ENCODE data around the gene POLR3H. TPM values are rescaled to one million over a fixed set of nuclear protein-coding genes. Genes with fewer than 3 reads are reported as not detected.
"Not testable (repeated sequence)": the region's sequence is repeated elsewhere in the genome, so short reads cannot be mapped to it uniquely, and the experiment has no call there.

The POLR3H gene
- polyA plus RNA-seq, 1 experiment, result 36.3 TPM

DNA sequence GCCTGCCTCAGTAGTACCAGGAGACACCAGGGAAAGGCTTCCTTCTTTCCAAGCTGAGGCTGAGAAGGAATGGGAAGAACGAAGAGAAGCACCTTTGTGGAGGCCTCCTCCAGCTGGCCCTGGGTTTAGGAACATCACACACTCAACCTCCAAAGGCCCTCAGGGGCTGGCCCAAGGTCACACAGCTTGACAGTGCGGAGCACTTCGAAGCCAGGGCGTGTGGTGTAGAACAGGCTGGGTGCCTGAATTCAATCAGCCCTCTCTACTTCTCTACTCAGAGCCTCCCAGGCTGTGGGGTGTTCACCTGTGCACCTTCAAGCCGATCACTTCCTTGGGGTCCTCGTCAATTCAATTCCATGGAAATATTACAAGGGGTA lies 15.8 kb upstream of the POLR3H start:
- no peak for DNase-seq (ENCODE audit: low read depth, low spot score)
- CTCF ChIA-PET, result interaction anchor here (0.6 to 1.4 kb wide), 4 partner anchors 25 to 137 kb away, joined by 3 to 4 read pairs (median 3); no protein-coding TSS in a partner anchor
- peak overlapping the region; percentile 84 for H3K4me3 ChIP-seq (ENCODE audit: low read depth, low read length)
- H3K27me3 ChIP-seq (ENCODE audit: control insufficient read depth, insufficient read depth, low read length), result no peaks in the 10 kb centered on the region
- POLR2A ChIA-PET, result interaction anchor here (0.9 to 1.7 kb wide), 2 partner anchors 29 to 33 kb away, joined by 3 to 9 read pairs; partner anchors contain the start of gene PMM1
- no peaks in the 10 kb centered on the region for H3K9me3 ChIP-seq (ENCODE audit: control insufficient read depth, insufficient read depth, low read length)
- no peak overlapping the region for H3K27ac ChIP-seq (ENCODE audit: low read depth, low read length)
- TF ChIP-seq, protein P1, sequence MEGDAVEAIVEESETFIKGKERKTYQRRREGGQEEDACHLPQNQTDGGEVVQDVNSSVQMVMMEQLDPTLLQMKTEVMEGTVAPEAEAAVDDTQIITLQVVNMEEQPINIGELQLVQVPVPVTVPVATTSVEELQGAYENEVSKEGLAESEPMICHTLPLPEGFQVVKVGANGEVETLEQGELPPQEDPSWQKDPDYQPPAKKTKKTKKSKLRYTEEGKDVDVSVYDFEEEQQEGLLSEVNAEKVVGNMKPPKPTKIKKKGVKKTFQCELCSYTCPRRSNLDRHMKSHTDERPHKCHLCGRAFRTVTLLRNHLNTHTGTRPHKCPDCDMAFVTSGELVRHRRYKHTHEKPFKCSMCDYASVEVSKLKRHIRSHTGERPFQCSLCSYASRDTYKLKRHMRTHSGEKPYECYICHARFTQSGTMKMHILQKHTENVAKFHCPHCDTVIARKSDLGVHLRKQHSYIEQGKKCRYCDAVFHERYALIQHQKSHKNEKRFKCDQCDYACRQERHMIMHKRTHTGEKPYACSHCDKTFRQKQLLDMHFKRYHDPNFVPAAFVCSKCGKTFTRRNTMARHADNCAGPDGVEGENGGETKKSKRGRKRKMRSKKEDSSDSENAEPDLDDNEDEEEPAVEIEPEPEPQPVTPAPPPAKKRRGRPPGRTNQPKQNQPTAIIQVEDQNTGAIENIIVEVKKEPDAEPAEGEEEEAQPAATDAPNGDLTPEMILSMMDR (IDR thresholded peaks at IDR 0.05; ENCODE audit: low read depth, low read length), result no peak

DNA sequence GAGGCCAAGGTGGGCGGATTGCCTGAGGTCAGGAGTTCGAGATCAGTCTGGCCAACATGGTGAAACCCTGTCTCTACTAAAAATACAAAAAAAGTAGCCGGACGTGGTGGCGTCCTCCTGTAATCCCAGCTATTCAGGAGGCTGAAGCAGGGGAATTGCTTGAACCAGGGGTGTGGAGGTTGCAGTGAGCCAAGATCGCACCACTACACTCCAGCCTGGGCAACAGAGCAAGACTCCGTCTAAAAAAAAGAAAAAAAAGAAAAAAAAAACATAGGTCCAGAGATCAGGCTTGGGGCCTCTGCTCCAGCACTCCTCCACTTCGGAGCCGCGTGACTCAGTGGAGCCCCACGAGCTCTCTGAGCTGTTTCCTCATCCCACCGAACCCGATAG lies 14.0 kb upstream of the POLR3H start:
- DNase-seq (ENCODE audit: low read depth, low spot score); H3K27me3 ChIP-seq (ENCODE audit: control insufficient read depth, insufficient read depth, low read length); H3K27ac ChIP-seq (ENCODE audit: low read depth, low read length); H3K9me3 ChIP-seq (ENCODE audit: control insufficient read depth, insufficient read depth, low read length); H3K4me3 ChIP-seq (ENCODE audit: low read depth, low read length): not testable (repeated sequence)
- CTCF ChIA-PET, result interaction anchor here (1.0 to 3.2 kb wide), 5 partner anchors 9 to 39 kb away, joined by 3 to 9 read pairs (median 7); partner anchors contain the start of gene POLR3H
- POLR2A ChIA-PET, result interaction anchor here (1.3 to 2.4 kb wide), 5 partner anchors 8 to 63 kb away, joined by 5 to 15 read pairs (median 10); partner anchors contain the start of genes DESI1, PMM1, POLR3H and XRCC6

DNA sequence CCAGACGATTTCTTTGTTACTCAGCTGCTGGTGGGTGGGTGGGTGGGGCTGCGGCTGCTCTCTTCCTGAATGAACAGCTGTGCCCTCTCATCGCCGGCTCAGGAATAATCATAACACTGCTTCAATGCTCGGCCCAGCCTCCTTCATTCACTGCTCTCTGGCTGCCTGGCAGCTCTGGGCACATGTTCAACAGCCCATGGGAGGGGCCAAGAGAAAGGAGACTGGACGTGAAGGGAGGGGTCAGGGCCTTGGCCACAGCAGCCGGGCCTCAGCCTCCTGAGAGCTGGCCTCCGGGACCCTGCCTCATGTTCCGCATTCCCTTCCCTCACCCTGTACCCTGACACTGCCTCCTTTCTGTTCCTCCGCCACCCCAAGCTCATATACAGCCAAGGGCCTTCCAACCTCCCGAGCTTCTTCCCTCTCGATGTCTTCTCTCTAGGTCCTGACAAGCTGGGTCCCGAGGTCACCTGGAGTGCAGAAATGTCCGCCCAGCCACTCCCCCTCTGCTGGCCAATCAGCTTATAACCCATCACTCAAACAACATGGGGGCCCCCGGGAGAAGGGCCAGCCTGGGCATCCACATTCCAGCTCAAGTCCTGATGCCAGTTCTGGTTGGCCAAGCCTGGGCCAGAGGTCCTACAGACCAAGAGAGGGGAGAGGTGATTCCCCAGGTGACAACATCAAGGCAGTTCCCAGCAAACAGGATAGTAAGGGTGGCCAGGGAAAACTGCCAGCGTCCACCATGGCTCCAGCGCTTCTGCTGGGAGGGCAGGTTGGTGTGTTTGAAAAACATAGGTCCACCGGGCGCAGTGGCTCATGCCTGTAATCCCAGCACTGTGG lies 13.4 kb upstream of the POLR3H start:
- ChIA-PET CTCF (interaction anchor here (1.0 to 3.2 kb wide), 6 partner anchors 9 to 57 kb away, joined by 3 to 9 read pairs (median 5); partner anchors contain the start of gene POLR3H), POLR2A (interaction anchor here (0.6 to 2.4 kb wide), 7 partner anchors 8 to 64 kb away, joined by 3 to 15 read pairs (median 6); partner anchors contain the start of genes DESI1, PMM1, POLR3H and XRCC6)
- Histone ChIP-seq H3K27me3 (ENCODE audit: control insufficient read depth, insufficient read depth, low read length) (no peaks in the 10 kb centered on the region), H3K9me3 (ENCODE audit: control insufficient read depth, insufficient read depth, low read length) (no peaks in the 10 kb centered on the region), H3K4me3 (ENCODE audit: low read depth, low read length) (peak overlapping the region; percentile 17), H3K27ac (ENCODE audit: low read depth, low read length) (peak overlapping the region; percentile 93)
- peak; percentile 88 for DNase-seq (ENCODE audit: low read depth, low spot score)
- TF ChIP-seq, protein P1 (IDR thresholded peaks at IDR 0.05; ENCODE audit: low read depth, low read length), result no peak

DNA sequence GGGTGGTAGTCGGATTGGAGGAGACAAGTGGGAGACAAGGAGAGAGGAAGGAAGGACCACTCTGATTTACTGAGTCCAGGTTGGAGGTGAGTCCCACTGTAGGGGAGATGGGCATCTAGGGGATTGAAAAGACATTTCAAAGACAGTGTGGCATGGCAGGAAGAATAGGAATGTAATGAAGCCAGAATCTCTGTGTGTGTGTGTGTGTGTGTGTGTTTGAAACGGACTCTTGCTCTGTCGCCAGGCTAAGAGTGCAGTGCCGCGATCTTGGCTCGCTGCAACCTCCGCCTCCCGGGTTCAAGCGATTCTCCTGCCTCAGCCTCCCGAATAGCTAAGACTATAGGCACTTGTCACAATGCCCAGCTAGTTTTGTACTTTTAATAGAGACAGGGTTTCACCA lies 12.3 kb upstream of the POLR3H start:
- Histone ChIP-seq H3K9me3 (ENCODE audit: control insufficient read depth, insufficient read depth, low read length) (no peaks in the 10 kb centered on the region), H3K27ac (ENCODE audit: low read depth, low read length) (peak overlapping the region; percentile 93), H3K4me3 (ENCODE audit: low read depth, low read length) (no peak overlapping the region), H3K27me3 (ENCODE audit: control insufficient read depth, insufficient read depth, low read length) (no peaks in the 10 kb centered on the region)
- TF ChIP-seq, protein P1 (IDR thresholded peaks at IDR 0.05; ENCODE audit: low read depth, low read length), result no peak
- no peak for DNase-seq (ENCODE audit: low read depth, low spot score)
- ChIA-PET POLR2A (interaction anchor here (0.7 to 2.4 kb wide), 4 partner anchors 10 to 494 kb away, joined by 6 to 15 read pairs (median 10); partner anchors contain the start of genes DESI1, PMM1 and XRCC6), CTCF (interaction anchor here (0.6 to 3.2 kb wide), 2 partner anchors 30 to 69 kb away, joined by 3 to 8 read pairs; no protein-coding TSS in a partner anchor)

DNA sequence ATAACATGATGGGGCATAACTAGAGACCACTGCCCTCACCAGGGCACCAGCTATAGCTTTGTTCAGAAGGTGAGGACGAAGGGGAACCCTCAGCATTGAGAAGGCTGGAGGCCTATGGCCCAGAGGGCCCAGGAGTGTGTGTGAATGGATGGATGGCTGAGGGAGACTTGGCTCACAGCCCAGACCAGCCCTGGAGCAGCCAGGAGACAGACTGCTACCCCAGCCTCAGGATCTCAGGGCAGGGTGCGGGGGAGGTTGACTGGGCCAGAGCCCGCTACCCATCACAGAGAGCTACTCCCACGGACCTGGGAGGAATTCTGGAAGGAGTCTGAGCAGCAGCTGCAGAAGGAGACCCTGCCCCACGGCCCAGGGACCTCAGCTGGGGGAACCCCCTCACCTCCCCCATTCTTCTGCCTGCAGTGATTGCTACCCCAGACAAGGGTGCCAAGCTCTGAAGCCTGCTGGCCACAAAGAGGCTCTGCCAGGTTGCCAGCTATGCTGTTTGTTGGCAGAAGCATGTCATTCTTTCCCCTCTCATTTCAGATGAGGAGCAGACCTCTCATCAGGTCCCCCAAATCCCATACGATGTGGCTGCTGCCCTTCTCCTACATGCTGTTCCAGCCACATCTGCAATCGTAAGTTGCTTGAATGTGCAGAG lies 11.2 kb upstream of the POLR3H start:
- no peak overlapping the region for H3K27ac ChIP-seq (ENCODE audit: low read depth, low read length)
- ChIA-PET POLR2A (interaction anchor here (0.5 kb wide), 1 partner anchor 608 kb away, joined by 3 read pairs; no protein-coding TSS in a partner anchor), CTCF (interaction anchor here (0.6 to 0.9 kb wide), 3 partner anchors 11 to 29 kb away, joined by 3 read pairs; partner anchors contain the start of gene POLR3H)
- no peaks in the 10 kb centered on the region for H3K27me3 ChIP-seq (ENCODE audit: control insufficient read depth, insufficient read depth, low read length)
- no peak overlapping the region for H3K4me3 ChIP-seq (ENCODE audit: low read depth, low read length)
- H3K9me3 ChIP-seq (ENCODE audit: control insufficient read depth, insufficient read depth, low read length), result no peaks in the 10 kb centered on the region
- DNase-seq (ENCODE audit: low read depth, low spot score), result no peak
- TF ChIP-seq, protein P1 (IDR thresholded peaks at IDR 0.05; ENCODE audit: low read depth, low read length), result no peak

All from AG04450 (cell line).